Natural killer cell (primary cell): Measurements from ENCODE around the gene MECP2. TPM values are rescaled to one million over a fixed set of nuclear protein-coding genes. Genes with fewer than 3 reads are reported as not detected.

Experiments
- ATAC-seq, 3 donors: fragments of 150-1000 bp in 2 of 3; fragments of 200-7000 bp in 1 of 3; cut with Tn5 transposase; 1 replicate in 1 of 3; 2 replicates in 2 of 3; pipeline ENCODE4 v1.10.0; 2021; ENCODE audit warnings: mild to moderate bottlenecking in 2 of 3, moderate library complexity in 2 of 3
- DNase-seq, 2 donors: peaks; one replicate each; pipeline versions ENCODE4 v3.0.0 to v3.0.0-alpha.2; 2013 to 2021; ENCODE audit warnings: mixed read lengths in 1 of 2
- H3K27ac ChIP-seq: one replicate; pipeline ENCODE4 v1.5.1; 2013; ENCODE audit warnings: mild to moderate bottlenecking, low read length
- H3K27me3 ChIP-seq: one replicate; pipeline ENCODE4 v1.6.1; 2013; ENCODE audit warnings: low read length; ENCODE audit not compliant: control insufficient read depth, insufficient read depth
- H3K36me3 ChIP-seq: one replicate; pipeline ENCODE4 v1.6.1; 2013; ENCODE audit warnings: low read length; ENCODE audit not compliant: control insufficient read depth, insufficient read depth
- H3K4me1 ChIP-seq: one replicate; pipeline ENCODE4 v1.6.1; 2013; ENCODE audit warnings: low read length; ENCODE audit not compliant: control insufficient read depth, insufficient read depth
- H3K4me3 ChIP-seq: one replicate; pipeline ENCODE4 v1.5.1; 2013; ENCODE audit warnings: low read length
- H3K9me3 ChIP-seq: one replicate; pipeline ENCODE4 v1.6.1; 2013; ENCODE audit warnings: low read length; ENCODE audit not compliant: control insufficient read depth, insufficient read depth
- H3K27ac Mint-ChIP-seq, 2 donors: one replicate each; pipeline ENCODE4 v1.8.0; 2022; ENCODE audit warnings: mild to moderate bottlenecking in 2 of 2, mixed read lengths in 2 of 2, moderate library complexity in 1 of 2
- H3K27me3 Mint-ChIP-seq, 2 donors: one replicate each; pipeline ENCODE4 v1.8.0; 2022; ENCODE audit warnings: low read depth in 2 of 2, mixed read lengths in 2 of 2
- H3K36me3 Mint-ChIP-seq: one replicate; pipeline ENCODE4 v1.8.0; 2022; ENCODE audit warnings: mixed read lengths
- H3K4me1 Mint-ChIP-seq, 2 donors: one replicate each; pipeline ENCODE4 v1.8.0; 2022; ENCODE audit warnings: mixed read lengths in 2 of 2
- H3K4me3 Mint-ChIP-seq: one replicate; pipeline ENCODE4 v1.8.0; 2022; ENCODE audit warnings: mild to moderate bottlenecking, moderate library complexity, mixed read lengths
- H3K9me3 Mint-ChIP-seq, 2 donors: one replicate each; pipeline ENCODE4 v1.8.0; 2022; ENCODE audit warnings: mixed read lengths in 2 of 2
- WGBS: methylation state at CpG from one replicate; pipeline ENCODE4 v1.1.7; 2013; ENCODE audit warnings: missing lambda C conversion rate; ENCODE audit not compliant: insufficient coverage; 5-methylcytosine and 5-hydroxymethylcytosine counted together
- intact Hi-C: fragments of 100-400 bp; cut with micrococcal nuclease; formaldehyde crosslinking; loops from one replicate; pipeline ENCODE4 v1.14.2; 2022
- total RNA-seq, 4 donors: library from RNA; stranded (reverse); fragments of 120-200 nt in 1 of 4; gene quantifications; one replicate each; pipeline versions ENCODE4 v1.2.3 to v1.2.4, GENCODE V29; 2013 to 2022
- TF ChIP-seq, protein P1 (sequence below): fragments of 200-600 bp; IDR thresholded peaks from one replicate; pipeline ENCODE4 v1.8.0; 2022; ENCODE audit warnings: antibody characterized with exemption

MECP2 gene
- total RNA-seq, 3 donors from 2014 or later (not counting 1 experiment from before 2014, with no cell fraction given), result 177 to 198 (median 182) TPM

DNA sequence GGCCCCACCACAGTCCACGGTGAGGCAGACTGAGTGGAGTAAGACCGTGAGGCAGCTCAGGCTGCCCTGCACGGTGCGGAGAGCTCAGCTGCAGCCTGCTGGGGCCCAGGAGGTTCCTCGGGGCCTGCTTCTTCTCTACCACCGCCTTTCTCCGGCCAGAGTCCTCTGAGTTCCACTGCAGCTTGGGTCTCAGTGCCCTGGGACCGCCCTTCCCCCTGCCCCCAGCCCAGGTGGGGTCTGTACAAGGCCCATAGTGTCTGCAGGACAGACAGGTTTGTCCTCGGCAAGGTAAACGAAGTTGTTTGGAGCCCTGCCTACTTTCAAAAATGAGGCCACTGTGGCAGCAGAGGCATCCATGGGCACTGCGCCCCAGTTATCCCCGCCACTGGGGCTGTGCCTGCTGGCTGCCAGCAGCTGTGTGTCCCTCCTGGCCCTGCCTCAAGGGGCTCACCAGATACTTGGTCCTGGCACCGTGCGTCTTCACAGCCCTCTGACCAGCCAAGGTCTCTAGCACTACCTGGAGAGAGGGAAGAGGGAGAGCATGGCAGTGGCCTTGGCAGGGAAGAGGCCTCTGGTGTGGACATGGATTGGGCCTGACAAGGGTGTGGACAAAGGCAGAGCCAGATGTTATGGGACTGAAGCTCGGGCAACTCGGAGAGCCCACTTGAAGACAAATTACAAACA is 81.8 kb downstream of the MECP2 start:
- WGBS, result 87% methylated on average over 16 of the region's 16 CpGs
- intact Hi-C loops, result loop anchor here (10.0 kb wide), 1 partner anchor 79 kb away; the partner anchor contains the start of gene MECP2
- no peaks in the 10 kb centered on the region for H3K36me3 Mint-ChIP-seq

DNA sequence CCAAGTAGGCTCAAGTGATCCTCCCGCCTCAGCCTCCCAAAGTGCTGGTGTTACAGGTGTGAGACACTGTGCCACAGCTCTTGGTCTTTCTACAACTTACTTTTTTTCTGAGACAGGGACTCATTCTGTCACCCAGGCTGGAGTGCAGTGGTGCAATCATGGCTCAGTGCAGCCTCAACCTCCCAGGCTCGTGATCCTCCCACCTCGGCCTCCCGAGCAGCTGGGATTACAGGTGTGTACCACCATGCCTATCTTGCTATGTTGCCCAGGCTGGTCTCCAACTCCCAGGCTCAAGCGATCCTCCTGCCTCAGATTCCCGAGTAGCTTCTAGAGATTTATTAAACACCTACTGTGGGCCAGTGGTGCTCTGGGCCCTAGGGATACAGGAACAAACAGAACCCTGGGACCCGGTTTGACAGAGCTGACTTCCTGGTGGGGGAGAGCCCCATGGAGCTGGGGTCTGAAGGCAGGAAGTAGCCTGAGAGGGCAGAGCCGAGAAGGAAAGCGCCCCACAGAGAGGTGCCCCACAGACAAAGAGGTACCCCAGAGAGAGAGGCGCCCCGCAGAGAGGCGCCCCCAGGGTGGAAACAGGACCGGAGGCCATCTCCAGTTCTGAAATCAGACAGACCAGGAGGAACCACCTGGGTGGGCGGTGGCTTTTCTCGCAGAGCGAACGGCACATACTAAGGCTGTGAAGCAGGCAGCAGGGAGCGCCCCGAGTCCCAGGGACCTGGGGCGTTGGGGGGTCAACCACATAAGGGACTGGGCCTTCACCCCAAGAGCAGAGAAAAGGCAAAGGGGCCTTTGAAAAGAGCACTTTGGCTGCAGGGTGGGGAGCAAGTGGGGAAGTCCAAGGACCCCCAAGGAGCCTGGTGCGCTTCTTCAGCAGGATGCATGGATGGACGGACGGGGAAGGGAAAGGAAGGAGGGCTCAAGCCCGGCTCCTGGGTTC is 82.8 kb downstream of the MECP2 start:
- Mint-ChIP-seq H3K9me3 (no peaks in the 10 kb centered on the region), H3K4me3 (no peak overlapping the region), H3K36me3 (no peaks in the 10 kb centered on the region), H3K27me3 (no peaks in the 10 kb centered on the region), H3K27ac (peak overlapping the region; percentile 44 to 53), H3K4me1 (no peaks in the 10 kb centered on the region)
- H3K27ac ChIP-seq, result no peak overlapping the region
- intact Hi-C loops, result loop anchor here (10.0 kb wide), 1 partner anchor 80 kb away; the partner anchor contains the start of gene MECP2
- DNase-seq, result no peak
- H3K36me3 ChIP-seq, result peaks cover 41% of the 10 kb centered on the region
- no peaks in the 10 kb centered on the region for H3K9me3 ChIP-seq
- no peak overlapping the region for H3K4me3 ChIP-seq
- no peak for ATAC-seq
- TF ChIP-seq, protein P1, sequence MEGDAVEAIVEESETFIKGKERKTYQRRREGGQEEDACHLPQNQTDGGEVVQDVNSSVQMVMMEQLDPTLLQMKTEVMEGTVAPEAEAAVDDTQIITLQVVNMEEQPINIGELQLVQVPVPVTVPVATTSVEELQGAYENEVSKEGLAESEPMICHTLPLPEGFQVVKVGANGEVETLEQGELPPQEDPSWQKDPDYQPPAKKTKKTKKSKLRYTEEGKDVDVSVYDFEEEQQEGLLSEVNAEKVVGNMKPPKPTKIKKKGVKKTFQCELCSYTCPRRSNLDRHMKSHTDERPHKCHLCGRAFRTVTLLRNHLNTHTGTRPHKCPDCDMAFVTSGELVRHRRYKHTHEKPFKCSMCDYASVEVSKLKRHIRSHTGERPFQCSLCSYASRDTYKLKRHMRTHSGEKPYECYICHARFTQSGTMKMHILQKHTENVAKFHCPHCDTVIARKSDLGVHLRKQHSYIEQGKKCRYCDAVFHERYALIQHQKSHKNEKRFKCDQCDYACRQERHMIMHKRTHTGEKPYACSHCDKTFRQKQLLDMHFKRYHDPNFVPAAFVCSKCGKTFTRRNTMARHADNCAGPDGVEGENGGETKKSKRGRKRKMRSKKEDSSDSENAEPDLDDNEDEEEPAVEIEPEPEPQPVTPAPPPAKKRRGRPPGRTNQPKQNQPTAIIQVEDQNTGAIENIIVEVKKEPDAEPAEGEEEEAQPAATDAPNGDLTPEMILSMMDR, result no peak
- H3K4me1 ChIP-seq, result peaks cover 32% of the 10 kb centered on the region
- H3K27me3 ChIP-seq, result no peaks in the 10 kb centered on the region
- 80% methylated on average over 24 of the region's 24 CpGs for WGBS

More for the DNA sequence above, 81.8 kb downstream of the MECP2 start:
- peaks cover 0 to 6% of the 10 kb centered on the region in 2 donors for H3K4me1 Mint-ChIP-seq
- H3K36me3 ChIP-seq, result peaks cover 39% of the 10 kb centered on the region
- ATAC-seq (no peak), DNase-seq (no peak)
- no peak overlapping the region for H3K4me3 ChIP-seq
- H3K27ac Mint-ChIP-seq, result no peak overlapping the region
- H3K27ac ChIP-seq, result no peak overlapping the region
- TF ChIP-seq, protein P1, result no peak
- no peaks in the 10 kb centered on the region for H3K9me3 ChIP-seq
- H3K27me3 Mint-ChIP-seq, result no peaks in the 10 kb centered on the region
- peaks cover 36% of the 10 kb centered on the region for H3K4me1 ChIP-seq
- H3K9me3 Mint-ChIP-seq, result no peaks in the 10 kb centered on the region
- no peak overlapping the region for H3K4me3 Mint-ChIP-seq
- no peaks in the 10 kb centered on the region for H3K27me3 ChIP-seq

DNA sequence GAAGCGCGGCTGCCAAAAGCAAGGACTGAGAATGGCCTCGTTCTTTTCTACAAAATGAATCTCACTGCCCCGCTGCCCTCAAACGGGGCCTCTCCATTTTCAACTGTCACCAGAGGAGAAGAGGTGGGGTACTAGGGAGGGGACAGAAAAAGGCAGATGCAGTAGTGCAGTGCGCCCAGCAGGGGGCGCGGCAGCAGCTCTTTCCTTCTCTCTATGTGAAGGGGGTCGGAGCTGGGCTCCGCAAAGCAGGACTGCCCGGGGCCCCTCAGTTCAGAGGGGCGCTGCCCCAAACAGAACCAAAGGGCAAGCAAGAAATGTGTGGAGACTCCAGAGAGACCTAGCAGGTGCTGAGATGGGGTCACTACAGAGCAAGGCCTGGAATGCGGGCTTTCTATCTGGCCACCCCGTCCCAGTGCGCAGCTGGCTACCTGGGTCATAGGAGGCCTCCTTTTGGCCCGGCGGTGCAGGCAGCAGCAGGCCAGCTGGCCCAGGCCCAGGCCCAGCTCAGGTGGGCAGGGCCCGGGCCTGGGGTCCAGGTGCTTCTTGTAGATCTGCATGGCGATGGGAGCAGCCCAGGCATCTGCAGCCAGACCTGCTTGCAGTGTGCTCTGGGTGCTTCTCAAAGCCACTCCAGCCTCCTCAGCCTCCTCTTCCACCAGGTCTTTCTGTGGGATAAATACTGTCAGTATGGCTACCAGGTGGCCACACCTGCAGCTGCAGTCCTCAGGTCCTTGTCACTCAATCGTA is 83.7 kb downstream of the MECP2 start:
- TF ChIP-seq, protein P1, result peak; percentile 78
- Mint-ChIP-seq H3K4me3 (no peak overlapping the region), H3K36me3 (no peaks in the 10 kb centered on the region), H3K9me3 (no peaks in the 10 kb centered on the region), H3K4me1 (no peaks in the 10 kb centered on the region), H3K27ac (peak overlapping the region in 1 of 2 donors; percentile 40), H3K27me3 (no peaks in the 10 kb centered on the region)
- H3K27me3 ChIP-seq, result no peaks in the 10 kb centered on the region
- DNase-seq, result peak; percentile 43 to 77
- peaks cover 30% of the 10 kb centered on the region for H3K4me1 ChIP-seq
- peaks cover 41% of the 10 kb centered on the region for H3K36me3 ChIP-seq
- H3K27ac ChIP-seq, result peak overlapping the region; percentile 14
- ATAC-seq, result peak; percentile 79 to 95 (median 83)
- H3K9me3 ChIP-seq, result no peaks in the 10 kb centered on the region
- H3K4me3 ChIP-seq, result no peak overlapping the region
- WGBS, result 56% methylated on average over 17 of the region's 20 CpGs
- intact Hi-C loops, result loop anchor here (1.0 to 10.0 kb wide), 2 partner anchors 38 to 81 kb away; partner anchors contain the start of gene MECP2
